HepG2 (cell line): ENCODE data around the gene ANG. TPM values are rescaled to one million over a fixed set of nuclear protein-coding genes. Genes with fewer than 3 reads are reported as not detected.

Experiments
- ASH2L ChIP-seq: fragments of 300-600, 200-600 bp; sonication (generic); IDR thresholded peaks from 2 replicates; pipeline ENCODE4 v1.7.0; 2017; ENCODE audit warnings: low read depth, mild to moderate bottlenecking, moderate library complexity, mixed read lengths, low read length; ENCODE audit not compliant: insufficient read length
- CHD4 ChIP-seq: fragments of 200-600 bp; sonication (generic); IDR thresholded peaks from 2 replicates; pipeline ENCODE4 v1.7.0; 2017; ENCODE audit warnings: mild to moderate bottlenecking, low read length, borderline replicate concordance
- EEA1 ChIP-seq: sonication (generic); formaldehyde crosslinking; IDR thresholded peaks from 2 replicates; pipeline ENCODE4 v1.5.1; 2020; ENCODE audit warnings: mild to moderate bottlenecking, missing genetic modification reagents, borderline replicate concordance
- GPN1 ChIP-seq: sonication (generic); formaldehyde crosslinking; IDR thresholded peaks from 2 replicates; pipeline ENCODE4 v1.5.1; 2020; ENCODE audit warnings: missing genetic modification reagents, borderline replicate concordance
- GRHL1 ChIP-seq: sonication (generic); formaldehyde crosslinking; conservative IDR thresholded peaks from 2 replicates; pipeline ENCODE4 v1.8.0; 2022; ENCODE audit warnings: missing genetic modification reagents
- HOXA9 ChIP-seq: sonication (generic); formaldehyde crosslinking; IDR thresholded peaks from 2 replicates; pipeline ENCODE4 v1.8.1; 2022; ENCODE audit warnings: missing genetic modification reagents, mild to moderate bottlenecking, moderate library complexity, borderline replicate concordance
- IRF2 ChIP-seq: IDR thresholded peaks from 2 replicates; pipeline ENCODE4 v1.6.1; 2018; ENCODE audit warnings: missing genetic modification reagents, missing compliant biosample characterization
- JUN ChIP-seq: sonication (generic); formaldehyde crosslinking; IDR thresholded peaks from 2 replicates; pipeline ENCODE4 v1.4.0; 2020; ENCODE audit warnings: mild to moderate bottlenecking, missing genetic modification reagents
- KDM5B ChIP-seq: sonication (generic); formaldehyde crosslinking; IDR thresholded peaks from 2 replicates; pipeline ENCODE4 v1.4.0; 2020; ENCODE audit warnings: missing genetic modification reagents, mild to moderate bottlenecking, borderline replicate concordance
- PAX8 ChIP-seq: sonication (generic); formaldehyde crosslinking; IDR thresholded peaks from 2 replicates; pipeline ENCODE4 v1.8.0; 2022; ENCODE audit warnings: mild to moderate bottlenecking, missing genetic modification reagents, borderline replicate concordance
- PHF5A ChIP-seq: IDR thresholded peaks from one replicate; pipeline ENCODE4 v1.6.1; 2018; ENCODE audit warnings: low read depth, missing genetic modification reagents; ENCODE audit not compliant: unreplicated experiment
- SAP130 ChIP-seq: IDR thresholded peaks from 2 replicates; pipeline ENCODE4 v1.6.1; 2016; ENCODE audit warnings: low read depth
- SOX13 ChIP-seq, 3 experiments: fragments of 450-650 bp in 1 of 3; sonication (generic) in 1 of 3; formaldehyde crosslinking in 1 of 3; IDR thresholded peaks in 2 of 3; conservative IDR thresholded peaks in 1 of 3; 2 replicates each; pipeline versions ENCODE4 v1.5.0 to v1.6.1; 2016 to 2020; ENCODE audit warnings: antibody characterized with exemption in 1 of 3, mild to moderate bottlenecking in 1 of 3, missing compliant biosample characterization in 1 of 3, missing genetic modification reagents in 1 of 3, moderate library complexity in 1 of 3
- SP5 ChIP-seq: IDR thresholded peaks from 2 replicates; pipeline ENCODE4 v1.6.1; 2016; ENCODE audit warnings: low read depth, borderline replicate concordance
- TBX2 ChIP-seq: sonication (generic); formaldehyde crosslinking; IDR thresholded peaks from 2 replicates; pipeline ENCODE4 v1.5.0; 2020; ENCODE audit warnings: missing genetic modification reagents, mild to moderate bottlenecking, borderline replicate concordance
- TFDP2 ChIP-seq: sonication (generic); formaldehyde crosslinking; IDR thresholded peaks from 2 replicates; pipeline ENCODE4 v1.4.0; 2020; ENCODE audit warnings: missing genetic modification reagents
- U2AF2 ChIP-seq: fragments of 200-400 bp; formaldehyde crosslinking; IDR thresholded peaks from 2 replicates; pipeline ENCODE4 v1.6.1; 2017; ENCODE audit warnings: low read depth, mild to moderate bottlenecking, low read length
- ZBTB20 ChIP-seq: sonication (generic); formaldehyde crosslinking; IDR thresholded peaks from 2 replicates; pipeline ENCODE4 v1.8.1; 2023; ENCODE audit warnings: missing genetic modification reagents, low read depth, mild to moderate bottlenecking, borderline replicate concordance
- ZBTB21 ChIP-seq: sonication (generic); formaldehyde crosslinking; IDR thresholded peaks from 2 replicates; pipeline ENCODE4 v1.4.0; 2020; ENCODE audit warnings: missing genetic modification reagents
- ZNF17 ChIP-seq: sonication (generic); formaldehyde crosslinking; IDR thresholded peaks from 2 replicates; pipeline ENCODE4 v1.5.0; 2020; ENCODE audit warnings: mild to moderate bottlenecking, missing genetic modification reagents
- ZNF264 ChIP-seq: sonication (generic); formaldehyde crosslinking; IDR thresholded peaks from 2 replicates; pipeline ENCODE4 v1.4.0; 2020; ENCODE audit warnings: missing genetic modification reagents
- ZNF30 ChIP-seq: sonication (generic); formaldehyde crosslinking; IDR thresholded peaks from 2 replicates; pipeline ENCODE4 v1.5.0; 2020; ENCODE audit warnings: mild to moderate bottlenecking, missing genetic modification reagents
- ZNF652 ChIP-seq: IDR thresholded peaks from 2 replicates; pipeline ENCODE4 v1.6.1; 2016; ENCODE audit warnings: low read depth, borderline replicate concordance
- ZNF704 ChIP-seq: sonication (generic); formaldehyde crosslinking; IDR thresholded peaks from 2 replicates; pipeline ENCODE4 v1.8.1; 2023; ENCODE audit warnings: mild to moderate bottlenecking, inconsistent platforms, moderate library complexity, missing genetic modification reagents, borderline replicate concordance
- ZNF709 ChIP-seq: sonication (generic); formaldehyde crosslinking; IDR thresholded peaks from 2 replicates; pipeline ENCODE4 v1.5.0; 2020; ENCODE audit warnings: mild to moderate bottlenecking, missing genetic modification reagents
- ZNF780A ChIP-seq: sonication (generic); formaldehyde crosslinking; IDR thresholded peaks from 2 replicates; pipeline ENCODE4 v1.8.0; 2022; ENCODE audit warnings: mild to moderate bottlenecking, missing genetic modification reagents, moderate library complexity
- polyA plus RNA-seq, 8 experiments: library from polyadenylated mRNA; depleted of rRNA in 3 of 8; stranded (reverse) in 7 of 8; unstranded in 1 of 8; fragments of >200 nt; fragmentation: Illumina TruSeq in 4 of 8; extraction: Trizol in 4 of 8; gene quantifications; 2 replicates each; pipeline versions ENCODE4 v1.2.1 to v1.2.3, GENCODE V29; 2011 to 2016; ENCODE audit warnings: low read depth in 4 of 8, missing spikeins in 1 of 8, mixed read lengths in 1 of 8; ENCODE audit not compliant: insufficient read depth in 1 of 8
- total RNA-seq, 5 experiments: library from RNA; depleted of rRNA; stranded (reverse); fragments of >200 nt; fragmentation: Illumina TruSeq; extraction: Trizol; gene quantifications; 2 replicates each; pipeline ENCODE4 v1.2.3, GENCODE V29; 2016; ENCODE audit warnings: low read depth in 1 of 5

The ANG gene
- total and polyA plus RNA-seq, 2 of the 13 experiments (the other 11 are each of a cell fraction or from before 2014, with no cell fraction given), result 83.6 to 401 TPM

- no peak for TF ChIP-seq ZNF709 (CRISPR knock-in tag)
- peak; percentile 63; the same call in 1 of the 2 replicates for TF ChIP-seq KDM5B
- TF ChIP-seq SP5 (CRISPR knock-in tag), result no peak
- peak; percentile 57 for TF ChIP-seq TFDP2 (CRISPR knock-in tag)
- peak; percentile 88; the same call in 1 of the 2 replicates for TF ChIP-seq CHD4
- TF ChIP-seq GRHL1 (CRISPR knock-in tag), result no peak
- TF ChIP-seq U2AF2, result no peak
- TF ChIP-seq HOXA9 (CRISPR knock-in tag), result no peak
- TF ChIP-seq EEA1 (CRISPR knock-in tag), result no peak
- 0 out of 2 replicates have a peak, but pooled peaks have one; percentile 34 for TF ChIP-seq TBX2 (CRISPR knock-in tag)
- TF ChIP-seq JUN (CRISPR knock-in tag), result no peak
- no peak for TF ChIP-seq ZNF780A (CRISPR knock-in tag)
- no peak; the same call in 1 of the 2 replicates for TF ChIP-seq ZBTB21 (CRISPR knock-in tag)
- no peak for TF ChIP-seq PHF5A (CRISPR knock-in tag)
- peak; percentile 59 for TF ChIP-seq IRF2 (CRISPR knock-in tag)
- TF ChIP-seq ZNF264, result peak; percentile 79
- TF ChIP-seq ZNF704, result no peak
- no peak for TF ChIP-seq ZNF30 (CRISPR knock-in tag)
- TF ChIP-seq ZBTB20 (CRISPR knock-in tag), result peak; percentile 78; the same call in 1 of the 2 replicates
- TF ChIP-seq PAX8 (CRISPR knock-in tag), result peak; percentile 87; the same call in 1 of the 2 replicates
- TF ChIP-seq ASH2L, result peak; percentile 73
- TF ChIP-seq ZNF652 (CRISPR knock-in tag), result no peak
- 0 out of 2 replicates have a peak, but pooled peaks have one; percentile 55 for TF ChIP-seq ZNF17 (CRISPR knock-in tag)
- TF ChIP-seq SAP130 (CRISPR knock-in tag), result peak; percentile 37; the same call in 1 of the 2 replicates
- no peak for TF ChIP-seq GPN1 (CRISPR knock-in tag)
- TF ChIP-seq SOX13 (IDR thresholded peaks at IDR 0.05), result peak; percentile 38; the same call in 1 of the 2 replicates
- no peak; a peak in 2 of 4 replicates for TF ChIP-seq SOX13 (CRISPR knock-in tag; conservative IDR thresholded peaks at IDR 0.05 in 1 of 2, IDR thresholded peaks at IDR 0.05 in 1 of 2)
These were observed 7.0 kb upstream of the ANG start (continued) for GRCh38 chr14:20681348-20682126.
